ENCODE data around the gene ATG2A. TPM values are rescaled to one million over a fixed set of nuclear protein-coding genes. Genes with fewer than 3 reads are reported as not detected.

ATG2A gene
- total RNA-seq, 1 donor from 2014 or later = 39.5 TPM

DNA sequence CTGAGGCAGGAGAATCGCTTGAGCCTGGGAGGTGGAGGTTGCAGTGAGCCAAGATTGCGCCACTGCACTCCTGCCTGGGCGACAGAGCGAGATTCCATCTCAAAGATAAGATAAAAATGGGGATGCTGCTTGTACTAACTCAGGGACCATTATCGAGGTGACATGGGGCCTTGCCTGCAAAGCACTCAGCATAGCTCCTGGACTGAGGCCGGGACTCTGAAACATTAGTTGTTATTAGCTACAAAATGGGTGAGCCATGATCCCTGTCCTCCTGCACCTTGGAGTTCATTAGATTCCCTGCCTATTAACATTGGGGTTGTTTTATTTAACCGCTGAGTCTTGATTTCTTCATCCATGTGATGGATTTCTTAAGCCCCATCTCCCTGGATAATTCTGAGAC lies 12.6 kb upstream of the ATG2A start:
- no peak for DNase-seq (ENCODE audit: low spot score in 2 of 2)
- Histone ChIP-seq H3K36me3 (peaks cover 47 to 73% of the 10 kb centered on the region in 2 donors), H3K27me3 (no peaks in the 10 kb centered on the region), H3K9me3 (no peaks in the 10 kb centered on the region), H3K4me1 (peaks cover 6 to 14% of the 10 kb centered on the region in 2 donors), H3K27ac (no peak overlapping the region), H3K4me3 (no peak overlapping the region)
- intact Hi-C loops (cut with DNase I) = no loop called here
- TF ChIP-seq, protein P1, sequence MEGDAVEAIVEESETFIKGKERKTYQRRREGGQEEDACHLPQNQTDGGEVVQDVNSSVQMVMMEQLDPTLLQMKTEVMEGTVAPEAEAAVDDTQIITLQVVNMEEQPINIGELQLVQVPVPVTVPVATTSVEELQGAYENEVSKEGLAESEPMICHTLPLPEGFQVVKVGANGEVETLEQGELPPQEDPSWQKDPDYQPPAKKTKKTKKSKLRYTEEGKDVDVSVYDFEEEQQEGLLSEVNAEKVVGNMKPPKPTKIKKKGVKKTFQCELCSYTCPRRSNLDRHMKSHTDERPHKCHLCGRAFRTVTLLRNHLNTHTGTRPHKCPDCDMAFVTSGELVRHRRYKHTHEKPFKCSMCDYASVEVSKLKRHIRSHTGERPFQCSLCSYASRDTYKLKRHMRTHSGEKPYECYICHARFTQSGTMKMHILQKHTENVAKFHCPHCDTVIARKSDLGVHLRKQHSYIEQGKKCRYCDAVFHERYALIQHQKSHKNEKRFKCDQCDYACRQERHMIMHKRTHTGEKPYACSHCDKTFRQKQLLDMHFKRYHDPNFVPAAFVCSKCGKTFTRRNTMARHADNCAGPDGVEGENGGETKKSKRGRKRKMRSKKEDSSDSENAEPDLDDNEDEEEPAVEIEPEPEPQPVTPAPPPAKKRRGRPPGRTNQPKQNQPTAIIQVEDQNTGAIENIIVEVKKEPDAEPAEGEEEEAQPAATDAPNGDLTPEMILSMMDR (IDR thresholded peaks at IDR 0.05) = no peak

GRCh38 chr11:64928957-64929356 lies 11.9 kb upstream of the ATG2A start:
- no peaks in the 10 kb centered on the region for H3K27me3 ChIP-seq
- no peaks in the 10 kb centered on the region for H3K9me3 ChIP-seq
- H3K27ac ChIP-seq = no peak overlapping the region
- intact Hi-C loops (cut with DNase I) = no loop called here
- H3K4me3 ChIP-seq = no peak overlapping the region
- H3K36me3 ChIP-seq = peaks cover 47 to 69% of the 10 kb centered on the region in 2 donors
- H3K4me1 ChIP-seq = peaks cover 6 to 14% of the 10 kb centered on the region in 2 donors
- DNase-seq (ENCODE audit: low spot score in 2 of 2) = no peak
- TF ChIP-seq, protein P1 (IDR thresholded peaks at IDR 0.05) = no peak

- H3K4me3 ChIP-seq = no peak overlapping the region
- no peaks in the 10 kb centered on the region for H3K27me3 ChIP-seq
- peaks cover 10 to 21% of the 10 kb centered on the region in 2 donors for H3K4me1 ChIP-seq
- TF ChIP-seq, protein P1 (IDR thresholded peaks at IDR 0.05) = no peak
- intact Hi-C loops (cut with DNase I) = no loop called here
- H3K27ac ChIP-seq = no peak overlapping the region
- peak in 1 of 2 donors; percentile 62 for DNase-seq (ENCODE audit: low spot score in 2 of 2)
- no peaks in the 10 kb centered on the region for H3K9me3 ChIP-seq
- H3K36me3 ChIP-seq = peaks cover 28 to 48% of the 10 kb centered on the region in 2 donors
Observed at GRCh38 chr11:64926689-64927088, 9.7 kb upstream of the ATG2A start.

- TF ChIP-seq, protein P1 (IDR thresholded peaks at IDR 0.05) = no peak
- DNase-seq (ENCODE audit: low spot score in 2 of 2) = no peak
- peak overlapping the region; percentile 91 to 97 for H3K4me3 ChIP-seq
- H3K27ac ChIP-seq = no peak overlapping the region
- H3K36me3 ChIP-seq = peaks cover 19 to 39% of the 10 kb centered on the region in 2 donors
- H3K9me3 ChIP-seq = no peaks in the 10 kb centered on the region
- intact Hi-C loops (cut with DNase I) = no loop called here
- peaks cover 10 to 21% of the 10 kb centered on the region in 2 donors for H3K4me1 ChIP-seq
- H3K27me3 ChIP-seq = no peaks in the 10 kb centered on the region
Observed at GRCh38 chr11:64925536-64926436, 8.8 kb upstream of the ATG2A start.

DNA sequence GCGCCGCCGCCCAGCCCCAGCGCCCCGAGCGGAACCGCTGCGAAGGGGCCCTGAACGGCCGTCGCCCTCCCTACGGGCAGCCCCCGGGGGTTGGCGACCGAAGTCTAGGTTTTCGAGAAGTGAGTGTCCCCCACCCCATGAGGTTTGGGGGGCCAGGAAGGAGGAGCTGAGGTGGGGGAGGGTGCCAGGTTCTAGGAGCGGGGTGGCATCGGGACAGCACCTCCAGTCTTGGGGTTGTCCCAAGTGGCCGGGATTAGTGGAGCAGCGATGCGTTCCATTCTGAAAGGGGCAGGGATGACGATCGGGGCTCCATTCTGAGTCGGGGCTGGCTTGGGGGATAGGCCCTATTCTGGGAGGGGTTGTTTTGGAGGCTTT lies 7.9 kb upstream of the ATG2A start:
- H3K36me3 ChIP-seq = peaks cover 10 to 30% of the 10 kb centered on the region in 2 donors
- peak overlapping the region; percentile 89 to 96 for H3K27ac ChIP-seq
- TF ChIP-seq, protein P1 (IDR thresholded peaks at IDR 0.05) = peak in 1 of 3 experiments; percentile 28
- intact Hi-C loops (cut with DNase I) = loop anchor here (1.0 to 5.0 kb wide), 3 partner anchors 47 to 102 kb away; partner anchors contain the start of genes ARL2, MAJIN and SNX15
- H3K4me3 ChIP-seq = peak overlapping the region; percentile 91 to 97
- peak in 1 of 2 donors; percentile 64 for DNase-seq (ENCODE audit: low spot score in 2 of 2)
- no peaks in the 10 kb centered on the region for H3K9me3 ChIP-seq
- H3K27me3 ChIP-seq = no peaks in the 10 kb centered on the region
- peaks cover 10 to 21% of the 10 kb centered on the region in 2 donors for H3K4me1 ChIP-seq
